B cell (primary cell): ENCODE data around the gene N4BP2L1. TPM values are rescaled to one million over a fixed set of nuclear protein-coding genes. Genes with fewer than 3 reads are reported as not detected.

Source experiments
- ATAC-seq: fragments of 200-7000 bp; cut with Tn5 transposase; one replicate; pipeline ENCODE4 v1.10.0; 2021; ENCODE audit warnings: low read depth, mild to moderate bottlenecking, moderate number of reproducible peaks, moderate library complexity
- CTCF ChIA-PET: fragments of 350-600 bp; sonication (Branson Sonifier 250); formaldehyde crosslinking; loops from one replicate; lab custom pipeline; 2021; ENCODE audit warnings: antibody characterized with exemption, inconsistent platforms; lab: Charles Lee
- POLR2A ChIA-PET: fragments of 350-600 bp; sonication (Branson Sonifier 250); formaldehyde crosslinking; loops from one replicate; lab custom pipeline; 2021; ENCODE audit warnings: antibody characterized with exemption; lab: Charles Lee
- DNase-seq: peaks from one replicate; pipeline ENCODE4 v3.0.0; 2013
- H2AFZ ChIP-seq: 2 replicates; pipeline ENCODE4 v1.6.1; 2012; ENCODE audit warnings: mild to moderate bottlenecking, low read depth, low read length; ENCODE audit not compliant: insufficient read depth, poor library complexity, severe bottlenecking
- H3K27ac ChIP-seq, 2 donors: 1 replicate in 1 of 2; 2 replicates in 1 of 2; pipeline ENCODE4 v1.5.1; 2012 to 2013; ENCODE audit warnings: low read length in 2 of 2, mild to moderate bottlenecking in 2 of 2, moderate library complexity in 1 of 2
- H3K27me3 ChIP-seq, 4 experiments: fragments of 200-600 bp in 1 of 4; sonication (generic) in 1 of 4; replicated peaks in 1 of 4; 1 replicate in 2 of 4; 2 replicates in 2 of 4; pipeline versions ENCODE4 v1.6.1 to v1.7.0; 2013 to 2016; ENCODE audit warnings: low read length in 3 of 4, mild to moderate bottlenecking in 2 of 4, mixed read lengths in 1 of 4, moderate library complexity in 1 of 4; ENCODE audit not compliant: insufficient read depth in 4 of 4, control insufficient read depth in 3 of 4; ENCODE audit errors: control extremely low read depth in 1 of 4
- H3K36me3 ChIP-seq, 2 experiments: replicated peaks in 1 of 2; 1 replicate in 1 of 2; 2 replicates in 1 of 2; pipeline versions ENCODE4 v1.6.1 to v1.7.1; 2013; ENCODE audit warnings: low read length in 1 of 2; ENCODE audit not compliant: insufficient read depth in 2 of 2, control insufficient read depth in 1 of 2; ENCODE audit errors: control extremely low read depth in 1 of 2, extremely low read depth in 1 of 2
- H3K4me1 ChIP-seq, 2 donors: fragments of 200-600 bp in 1 of 2; sonication (generic) in 1 of 2; 1 replicate in 1 of 2; 2 replicates in 1 of 2; pipeline versions ENCODE4 v1.5.1 to v1.6.1; 2013 to 2017; ENCODE audit warnings: low read length in 2 of 2; ENCODE audit not compliant: control insufficient read depth in 2 of 2, insufficient read depth in 2 of 2
- H3K4me2 ChIP-seq: replicated peaks from 2 replicates; pipeline ENCODE3; 2012; ENCODE audit warnings: mild to moderate bottlenecking, low read depth, low read length; ENCODE audit not compliant: poor library complexity, severe bottlenecking
- H3K4me3 ChIP-seq, 5 experiments: fragments of 200-600 bp in 1 of 5; sonication (generic) in 1 of 5; 1 replicate in 3 of 5; 2 replicates in 2 of 5; pipeline versions ENCODE4 v1.5.1 to v1.7.0; 2011 to 2016; ENCODE audit warnings: low read length in 4 of 5, mild to moderate bottlenecking in 4 of 5, low read depth in 2 of 5, control low read depth in 1 of 5, moderate library complexity in 1 of 5; ENCODE audit not compliant: insufficient read depth in 1 of 5; ENCODE audit errors: control extremely low read depth in 1 of 5, extremely low read depth in 1 of 5
- H3K79me2 ChIP-seq: fragments of 200-600 bp; sonication (generic); one replicate; pipeline ENCODE4 v1.6.0; 2016; ENCODE audit warnings: low read length; ENCODE audit not compliant: control insufficient read depth, insufficient read depth
- H3K9ac ChIP-seq: fragments of 200-600 bp; sonication (generic); 2 replicates; pipeline ENCODE4 v1.6.1; 2017; ENCODE audit warnings: mild to moderate bottlenecking, low read length, moderate library complexity
- H3K9me3 ChIP-seq, 3 donors: one replicate each; pipeline versions ENCODE4 v1.6.1 to v1.7.1; 2013; ENCODE audit warnings: low read length in 2 of 3; ENCODE audit not compliant: control insufficient read depth in 2 of 3, insufficient read depth in 1 of 3; ENCODE audit errors: control extremely low read depth in 1 of 3
- H4K20me1 ChIP-seq: 2 replicates; pipeline ENCODE4 v1.6.0; 2012; ENCODE audit warnings: mild to moderate bottlenecking, low read length; ENCODE audit not compliant: insufficient read depth, control insufficient read depth, poor library complexity, severe bottlenecking
- H3K27ac Mint-ChIP-seq: one replicate; pipeline ENCODE4 v1.8.0; 2021; ENCODE audit warnings: mixed read lengths
- H3K27me3 Mint-ChIP-seq: one replicate; pipeline ENCODE4 v1.8.0; 2021; ENCODE audit warnings: mixed read lengths
- H3K4me1 Mint-ChIP-seq: one replicate; pipeline ENCODE4 v1.8.0; 2021; ENCODE audit warnings: mixed read lengths
- H3K4me3 Mint-ChIP-seq: one replicate; pipeline ENCODE4 v1.8.0; 2021; ENCODE audit warnings: mixed read lengths
- H3K9me3 Mint-ChIP-seq: one replicate; pipeline ENCODE4 v1.8.0; 2022; ENCODE audit warnings: mixed read lengths; ENCODE audit not compliant: insufficient read depth
- EZH2 ChIP-seq: IDR thresholded peaks from 2 replicates; pipeline ENCODE4 v1.6.1; 2012; ENCODE audit warnings: borderline replicate concordance, low read depth, mild to moderate bottlenecking, moderate library complexity, low read length; ENCODE audit not compliant: insufficient read depth, poor library complexity, severe bottlenecking
- WGBS: methylation state at CpG from one replicate; pipeline ENCODE4 v1.1.5; 2013; ENCODE audit warnings: missing lambda C conversion rate; ENCODE audit not compliant: insufficient coverage; 5-methylcytosine and 5-hydroxymethylcytosine counted together
- intact Hi-C: fragments of 100-400 bp; cut with micrococcal nuclease; formaldehyde crosslinking; loops from one replicate; pipeline ENCODE4 v1.10.0; 2022
- polyA plus RNA-seq: library from polyadenylated mRNA; depleted of rRNA; stranded (reverse); fragments of >200 nt; gene quantifications from 2 replicates; pipeline ENCODE4 v1.2.3, GENCODE V29; 2012
- total RNA-seq, 2 donors: library from RNA; stranded (reverse); fragments of 120-200 nt in 1 of 2; gene quantifications; 1 replicate in 1 of 2; 2 replicates in 1 of 2; pipeline versions ENCODE4 v1.2.3 to v1.2.4, GENCODE V29; 2013 to 2022
- TF ChIP-seq, protein P1 (sequence below): fragments of 200-600 bp; IDR thresholded peaks from one replicate; pipeline ENCODE4 v1.8.0; 2022; ENCODE audit warnings: antibody characterized with exemption, mild to moderate bottlenecking

The N4BP2L1 gene
- total and polyA plus RNA-seq, 2 donors (not counting 1 experiment from before 2014, with no cell fraction given): 50.9 to 52.8 TPM

GRCh38 chr13:32448972-32449371, 21.0 kb upstream of the N4BP2L1 start:
- peaks cover 9% of the 10 kb centered on the region for H3K4me1 Mint-ChIP-seq
- no peaks in the 10 kb centered on the region for H3K36me3 ChIP-seq
- intact Hi-C loops: loop anchor here (10.0 kb wide), 1 partner anchor 414 kb away; the partner anchor contains the start of gene FRY
- no peak overlapping the region for H3K4me2 ChIP-seq
- CTCF ChIA-PET: interaction anchor here (0.6 kb wide), 1 partner anchor 100 kb away, joined by 3 read pairs; no protein-coding TSS in a partner anchor
- no peak overlapping the region for H3K27ac ChIP-seq
- H3K27me3 Mint-ChIP-seq: no peaks in the 10 kb centered on the region
- H3K9me3 ChIP-seq: peaks cover 0 to 10% (median 4%) of the 10 kb centered on the region in 3 donors
- H2AFZ ChIP-seq: no peak overlapping the region
- H3K9me3 Mint-ChIP-seq: no peaks in the 10 kb centered on the region
- peaks cover 3 to 5% of the 10 kb centered on the region in 2 donors for H3K4me1 ChIP-seq
- DNase-seq (no peak), ATAC-seq (no peak)
- H3K79me2 ChIP-seq: no peaks in the 10 kb centered on the region
- no peaks in the 10 kb centered on the region for H3K27me3 ChIP-seq
- no peak overlapping the region for H3K4me3 ChIP-seq
- no peak overlapping the region for H3K9ac ChIP-seq
- H3K27ac Mint-ChIP-seq: no peak overlapping the region
- WGBS: no CpG with 5 or more reads among the region's 1 CpG
- POLR2A ChIA-PET: no interaction called here
- H3K4me3 Mint-ChIP-seq: no peak overlapping the region
- no peak for TF ChIP-seq EZH2
- TF ChIP-seq, protein P1, sequence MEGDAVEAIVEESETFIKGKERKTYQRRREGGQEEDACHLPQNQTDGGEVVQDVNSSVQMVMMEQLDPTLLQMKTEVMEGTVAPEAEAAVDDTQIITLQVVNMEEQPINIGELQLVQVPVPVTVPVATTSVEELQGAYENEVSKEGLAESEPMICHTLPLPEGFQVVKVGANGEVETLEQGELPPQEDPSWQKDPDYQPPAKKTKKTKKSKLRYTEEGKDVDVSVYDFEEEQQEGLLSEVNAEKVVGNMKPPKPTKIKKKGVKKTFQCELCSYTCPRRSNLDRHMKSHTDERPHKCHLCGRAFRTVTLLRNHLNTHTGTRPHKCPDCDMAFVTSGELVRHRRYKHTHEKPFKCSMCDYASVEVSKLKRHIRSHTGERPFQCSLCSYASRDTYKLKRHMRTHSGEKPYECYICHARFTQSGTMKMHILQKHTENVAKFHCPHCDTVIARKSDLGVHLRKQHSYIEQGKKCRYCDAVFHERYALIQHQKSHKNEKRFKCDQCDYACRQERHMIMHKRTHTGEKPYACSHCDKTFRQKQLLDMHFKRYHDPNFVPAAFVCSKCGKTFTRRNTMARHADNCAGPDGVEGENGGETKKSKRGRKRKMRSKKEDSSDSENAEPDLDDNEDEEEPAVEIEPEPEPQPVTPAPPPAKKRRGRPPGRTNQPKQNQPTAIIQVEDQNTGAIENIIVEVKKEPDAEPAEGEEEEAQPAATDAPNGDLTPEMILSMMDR: no peak
- H4K20me1 ChIP-seq: no peaks in the 10 kb centered on the region

GRCh38 chr13:32447894-32448623, 20.1 kb upstream of the N4BP2L1 start:
- Mint-ChIP-seq H3K4me1 (peaks cover 18% of the 10 kb centered on the region), H3K4me3 (no peak overlapping the region), H3K27ac (peak overlapping the region; percentile 18), H3K9me3 (no peaks in the 10 kb centered on the region), H3K27me3 (no peaks in the 10 kb centered on the region)
- no peak for DNase-seq
- H3K4me3 ChIP-seq: no peak overlapping the region
- no peaks in the 10 kb centered on the region for H3K27me3 ChIP-seq
- no peak overlapping the region for H3K9ac ChIP-seq
- ATAC-seq: no peak
- intact Hi-C loops: loop anchor here (10.0 kb wide), 1 partner anchor 413 kb away; the partner anchor contains the start of gene FRY
- no peak overlapping the region for H3K27ac ChIP-seq
- no peaks in the 10 kb centered on the region for H4K20me1 ChIP-seq
- peaks cover 0 to 10% (median 4%) of the 10 kb centered on the region in 3 donors for H3K9me3 ChIP-seq
- peaks cover 12 to 13% of the 10 kb centered on the region in 2 donors for H3K4me1 ChIP-seq
- H3K79me2 ChIP-seq: no peaks in the 10 kb centered on the region
- ChIA-PET POLR2A (no interaction called here), CTCF (no interaction called here)
- no peak for TF ChIP-seq EZH2
- TF ChIP-seq, protein P1: no peak
- H3K4me2 ChIP-seq: no peak overlapping the region
- no peak overlapping the region for H2AFZ ChIP-seq
- no peaks in the 10 kb centered on the region for H3K36me3 ChIP-seq
